HUES6 (cell line): ENCODE results near the gene ATP10A.

Experiments used
- H3K27ac ChIP-seq: 2 replicates; pipeline ENCODE4 v1.7.0; 2013; ENCODE audit warnings: low read depth, mild to moderate bottlenecking, low read length, inconsistent platforms
- H3K27me3 ChIP-seq: 2 replicates; pipeline ENCODE4 v1.6.1; 2013; ENCODE audit warnings: low read length; ENCODE audit not compliant: control insufficient read depth, insufficient read depth
- H3K36me3 ChIP-seq: 2 replicates; pipeline ENCODE4 v1.6.1; 2013; ENCODE audit warnings: low read length; ENCODE audit not compliant: control insufficient read depth, insufficient read depth
- H3K4me1 ChIP-seq: 2 replicates; pipeline ENCODE4 v1.6.1; 2013; ENCODE audit warnings: low read length; ENCODE audit not compliant: control insufficient read depth, insufficient read depth
- H3K4me3 ChIP-seq: 2 replicates; pipeline ENCODE4 v1.5.1; 2013; ENCODE audit warnings: low read depth, low read length
- H3K9ac ChIP-seq: one replicate; pipeline ENCODE4 v1.6.1; 2013; ENCODE audit warnings: mild to moderate bottlenecking, low read length
- H3K9me3 ChIP-seq: 2 replicates; pipeline ENCODE4 v1.6.1; 2013; ENCODE audit warnings: low read depth, low read length; ENCODE audit not compliant: control insufficient read depth, insufficient read depth

Gene ATP10A

GRCh38 chr15:25742776-25743547 is 120.2 kb downstream of the ATP10A start:
- Histone ChIP-seq H3K27me3 (no peaks in the 10 kb centered on the region), H3K4me1 (no peaks in the 10 kb centered on the region)

GRCh38 chr15:25742041-25742730 is 120.9 kb downstream of the ATP10A start:
- H3K36me3 ChIP-seq = no peaks in the 10 kb centered on the region
- H3K27ac ChIP-seq = no peak overlapping the region
- no peak overlapping the region for H3K4me3 ChIP-seq
- no peaks in the 10 kb centered on the region for H3K27me3 ChIP-seq
- H3K4me1 ChIP-seq = no peaks in the 10 kb centered on the region
- no peaks in the 10 kb centered on the region for H3K9me3 ChIP-seq
- no peak overlapping the region for H3K9ac ChIP-seq

More at GRCh38 chr15:25742776-25743547, 120.2 kb downstream of the ATP10A start:
- no peak overlapping the region for H3K4me3 ChIP-seq
- no peak overlapping the region for H3K9ac ChIP-seq
- no peaks in the 10 kb centered on the region for H3K36me3 ChIP-seq
- no peaks in the 10 kb centered on the region for H3K9me3 ChIP-seq
- H3K27ac ChIP-seq = no peak overlapping the region

DNA sequence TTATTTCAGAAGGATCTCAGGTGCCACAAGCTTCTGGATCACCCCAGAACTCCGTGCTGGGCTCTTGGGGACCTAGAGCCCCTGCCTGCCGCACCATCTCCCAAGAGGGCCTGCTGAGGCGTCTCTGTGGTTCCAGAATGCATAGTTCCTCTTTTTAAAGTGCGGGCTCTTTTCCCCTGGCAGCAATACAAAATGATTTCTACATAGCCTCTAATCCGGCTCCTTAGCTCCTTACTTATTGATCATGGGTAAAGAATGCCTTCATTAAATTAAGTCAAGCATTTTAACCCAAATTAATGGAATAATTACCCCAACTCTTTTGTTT is 121.9 kb downstream of the ATP10A start:
- Histone ChIP-seq H3K4me1 (no peaks in the 10 kb centered on the region), H3K4me3 (no peak overlapping the region), H3K9me3 (no peaks in the 10 kb centered on the region), H3K36me3 (no peaks in the 10 kb centered on the region), H3K27ac (no peak overlapping the region), H3K9ac (no peak overlapping the region), H3K27me3 (no peaks in the 10 kb centered on the region)

DNA sequence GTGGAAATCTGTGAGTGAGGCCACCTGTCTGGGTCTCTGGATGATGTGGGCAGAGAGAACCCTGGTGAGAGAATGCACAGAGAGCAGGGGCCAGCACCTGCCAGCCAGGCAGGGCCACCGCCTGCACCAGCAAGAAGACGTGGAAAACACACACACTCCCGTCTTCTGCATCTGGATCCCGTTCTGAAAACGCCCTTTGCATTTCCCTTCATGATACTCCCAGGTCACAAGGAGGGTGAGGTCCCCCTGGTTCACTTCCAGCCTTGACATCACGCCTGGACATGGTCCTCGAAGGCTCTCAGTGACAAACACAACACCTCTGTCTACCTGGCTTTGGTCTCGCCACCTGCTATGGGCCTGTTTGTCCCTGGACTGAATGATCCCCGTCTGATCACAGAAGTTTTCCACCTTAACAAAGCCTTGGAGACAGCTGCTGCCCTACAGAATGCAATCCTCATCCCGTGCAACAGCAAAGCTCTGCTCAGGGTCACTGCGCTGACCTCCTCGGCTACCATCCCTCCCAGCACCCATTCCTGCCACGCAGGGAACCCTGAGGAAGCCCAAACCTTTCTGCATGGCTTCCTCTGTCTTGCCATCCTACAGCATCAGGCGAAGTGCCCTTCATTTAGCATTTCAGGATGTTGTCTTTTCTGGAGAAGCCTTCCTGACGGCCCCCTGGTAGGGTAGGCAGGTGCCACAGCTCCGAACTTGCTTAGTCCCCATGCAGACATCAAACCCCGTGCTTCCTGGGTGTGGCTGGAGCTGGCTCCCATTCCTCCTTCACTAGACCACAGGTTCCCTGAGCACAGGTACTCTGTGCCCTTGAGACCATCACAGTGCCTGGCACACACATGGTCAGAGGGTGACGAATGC is 122.5 kb downstream of the ATP10A start:
- no peaks in the 10 kb centered on the region for H3K36me3 ChIP-seq
- H3K9ac ChIP-seq = no peak overlapping the region
- H3K27me3 ChIP-seq = no peaks in the 10 kb centered on the region
- H3K4me3 ChIP-seq = no peak overlapping the region
- no peaks in the 10 kb centered on the region for H3K9me3 ChIP-seq
- H3K27ac ChIP-seq = no peak overlapping the region
- no peaks in the 10 kb centered on the region for H3K4me1 ChIP-seq

DNA sequence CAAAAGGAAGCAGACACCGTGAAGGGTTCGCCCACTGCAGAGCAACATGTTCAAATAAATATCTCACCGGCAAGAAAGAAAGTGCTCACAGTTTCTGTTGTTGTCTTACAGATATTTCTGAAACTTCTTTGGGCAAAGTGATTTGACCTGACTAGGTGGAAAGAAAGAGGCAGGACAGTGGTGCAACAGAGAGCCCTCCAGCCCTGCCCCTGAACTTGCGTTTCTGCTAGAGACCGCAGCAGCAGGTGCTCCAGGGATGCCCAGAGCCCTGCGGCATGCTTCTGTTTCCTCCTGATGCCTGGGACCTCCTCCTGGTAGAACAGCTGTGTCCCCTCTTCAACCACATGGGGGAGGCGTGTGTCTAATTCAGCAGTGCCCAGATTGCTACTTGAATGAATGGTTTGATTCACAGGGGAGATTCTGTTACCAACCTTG is 123.4 kb downstream of the ATP10A start:
- Histone ChIP-seq H3K27ac (no peak overlapping the region), H3K36me3 (no peaks in the 10 kb centered on the region), H3K9ac (no peak overlapping the region), H3K4me3 (no peak overlapping the region), H3K4me1 (no peaks in the 10 kb centered on the region), H3K27me3 (no peaks in the 10 kb centered on the region), H3K9me3 (no peaks in the 10 kb centered on the region)

- Histone ChIP-seq H3K27ac (no peak overlapping the region), H3K9me3 (no peaks in the 10 kb centered on the region), H3K36me3 (no peaks in the 10 kb centered on the region), H3K4me3 (no peak overlapping the region), H3K27me3 (no peaks in the 10 kb centered on the region), H3K9ac (no peak overlapping the region), H3K4me1 (no peaks in the 10 kb centered on the region)
These were observed 124.8 kb downstream of the ATP10A start for GRCh38 chr15:25738171-25738965.

DNA sequence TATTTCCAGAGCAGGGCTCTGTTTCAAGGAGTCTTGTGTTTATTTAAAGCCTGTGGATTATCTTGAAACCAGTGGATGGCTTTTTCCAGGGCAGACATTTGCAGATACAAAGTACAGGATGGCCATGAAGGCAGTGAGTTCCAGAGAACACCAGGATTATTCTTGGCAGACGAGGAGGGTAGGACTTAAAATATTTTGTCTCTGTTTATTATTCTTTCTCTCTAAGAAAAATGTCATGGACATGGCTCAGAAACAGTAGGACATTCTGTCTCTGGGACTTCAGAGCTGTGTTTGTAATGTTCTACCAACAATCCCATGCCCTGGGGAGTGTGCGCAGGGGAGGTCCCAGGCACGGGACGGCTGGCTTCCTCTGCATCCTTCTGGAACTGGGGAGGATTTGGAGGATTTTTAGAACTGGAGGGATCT is 125.9 kb downstream of the ATP10A start:
- H3K36me3 ChIP-seq = no peaks in the 10 kb centered on the region
- no peaks in the 10 kb centered on the region for H3K9me3 ChIP-seq
- H3K4me3 ChIP-seq = no peak overlapping the region
- H3K4me1 ChIP-seq = no peaks in the 10 kb centered on the region
- no peak overlapping the region for H3K9ac ChIP-seq
- H3K27ac ChIP-seq = no peak overlapping the region
- H3K27me3 ChIP-seq = no peaks in the 10 kb centered on the region

DNA sequence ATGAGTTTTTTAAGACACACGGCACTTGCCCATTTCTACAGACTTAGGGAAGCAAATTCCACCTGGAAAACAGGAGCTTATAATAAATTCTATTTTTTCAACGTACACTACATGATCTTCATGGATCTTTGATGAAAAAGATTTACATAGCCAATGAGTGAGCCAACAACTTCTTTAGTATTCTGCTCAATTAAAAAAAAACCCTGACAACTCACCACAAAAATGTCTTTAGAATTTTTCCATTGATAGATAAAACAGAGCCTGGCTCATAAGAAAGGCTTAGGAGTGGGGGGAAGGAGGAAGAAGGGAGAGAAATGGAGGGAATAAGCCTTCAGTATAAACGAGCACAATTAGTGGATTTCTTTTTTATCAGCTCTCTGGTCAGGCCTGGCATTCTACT is 126.7 kb downstream of the ATP10A start:
- H3K27ac ChIP-seq = no peak overlapping the region
- H3K4me3 ChIP-seq = no peak overlapping the region
- H3K36me3 ChIP-seq = no peaks in the 10 kb centered on the region
- H3K27me3 ChIP-seq = no peaks in the 10 kb centered on the region
- H3K9ac ChIP-seq = no peak overlapping the region
- no peaks in the 10 kb centered on the region for H3K4me1 ChIP-seq
- no peaks in the 10 kb centered on the region for H3K9me3 ChIP-seq

DNA sequence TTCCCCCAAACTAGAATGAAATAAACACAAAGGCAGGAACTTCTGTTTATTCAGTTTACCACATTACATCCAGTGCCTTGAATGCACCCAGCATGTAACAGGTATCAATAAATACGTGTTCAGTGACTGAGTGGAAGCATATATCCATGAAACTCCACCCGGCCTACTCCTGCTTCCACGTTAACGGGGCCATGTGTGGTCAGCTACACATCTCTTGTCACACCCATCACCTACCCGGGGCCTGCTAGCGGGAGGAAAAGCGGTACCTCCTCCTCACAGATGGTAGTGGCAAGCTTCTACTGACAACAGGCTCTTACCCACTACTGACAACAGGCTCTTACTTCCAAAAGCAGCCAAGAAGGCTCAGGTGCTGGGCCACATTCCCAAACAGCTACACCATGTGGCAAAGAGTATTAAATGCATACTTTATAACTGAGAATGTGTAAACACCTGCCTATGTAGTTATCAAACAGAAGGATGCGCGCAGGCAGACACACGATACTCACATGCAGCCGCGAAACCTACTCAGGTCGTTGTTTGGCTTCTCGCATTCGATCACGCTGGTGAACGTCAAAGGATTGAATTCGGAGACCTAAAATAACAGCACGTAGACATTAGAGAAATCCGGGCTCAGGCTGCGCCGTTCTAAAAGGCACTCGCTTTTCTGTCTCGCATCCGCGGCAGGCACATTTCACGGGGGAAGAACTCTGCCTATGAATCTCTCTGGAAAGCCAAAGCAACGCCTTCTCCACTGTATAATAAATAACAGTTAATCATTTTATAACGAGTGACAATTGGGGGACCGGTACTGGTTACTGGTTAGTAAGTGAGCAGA is 127.4 kb downstream of the ATP10A start:
- Histone ChIP-seq H3K36me3 (no peaks in the 10 kb centered on the region), H3K9me3 (no peaks in the 10 kb centered on the region), H3K9ac (no peak overlapping the region)

More for the DNA sequence above, 127.4 kb downstream of the ATP10A start:
- H3K4me1 ChIP-seq = no peaks in the 10 kb centered on the region
- no peak overlapping the region for H3K27ac ChIP-seq
- no peak overlapping the region for H3K4me3 ChIP-seq
- no peaks in the 10 kb centered on the region for H3K27me3 ChIP-seq
